ENCODE data around the gene MAPKAP1. TPM values are rescaled to one million over a fixed set of nuclear protein-coding genes. Genes with fewer than 3 reads are reported as not detected.

MAPKAP1 gene
- total RNA-seq, 1 donor from 2014 or later = 74.6 TPM

- no peaks in the 10 kb centered on the region for H3K36me3 Mint-ChIP-seq (ENCODE audit: insufficient read depth)
- H3K4me3 Mint-ChIP-seq (ENCODE audit: low read depth) = no peak overlapping the region
- no peaks in the 10 kb centered on the region for H3K4me1 Mint-ChIP-seq (ENCODE audit: low read depth)
- peaks cover 3% of the 10 kb centered on the region for H3K27me3 Mint-ChIP-seq
- no peak overlapping the region for H3K27ac Mint-ChIP-seq
- TF ChIP-seq CTCF (IDR thresholded peaks at IDR 0.05; ENCODE audit: unreplicated experiment) = no peak
- DNase-seq (ENCODE audit: low spot score, unreplicated experiment) = no peak
- H3K9me3 Mint-ChIP-seq (ENCODE audit: low read depth) = no peaks in the 10 kb centered on the region
Observed at GRCh38 chr9:125422853-125423252, 284.2 kb downstream of the MAPKAP1 start.

GRCh38 chr9:125421591-125422181 lies 285.3 kb downstream of the MAPKAP1 start:
- Mint-ChIP-seq H3K27me3 (peaks cover 3% of the 10 kb centered on the region), H3K27ac (no peak overlapping the region), H3K4me3 (ENCODE audit: low read depth) (no peak overlapping the region), H3K9me3 (ENCODE audit: low read depth) (no peaks in the 10 kb centered on the region), H3K36me3 (ENCODE audit: insufficient read depth) (no peaks in the 10 kb centered on the region), H3K4me1 (ENCODE audit: low read depth) (no peaks in the 10 kb centered on the region)
- no peak for DNase-seq (ENCODE audit: low spot score, unreplicated experiment)
- no peak for TF ChIP-seq CTCF (IDR thresholded peaks at IDR 0.05; ENCODE audit: unreplicated experiment)

GRCh38 chr9:125421166-125421565 lies 285.8 kb downstream of the MAPKAP1 start:
- Mint-ChIP-seq H3K27ac (no peak overlapping the region), H3K9me3 (ENCODE audit: low read depth) (no peaks in the 10 kb centered on the region), H3K36me3 (ENCODE audit: insufficient read depth) (no peaks in the 10 kb centered on the region), H3K4me3 (ENCODE audit: low read depth) (no peak overlapping the region), H3K4me1 (ENCODE audit: low read depth) (no peaks in the 10 kb centered on the region), H3K27me3 (peaks cover 3% of the 10 kb centered on the region)
- no peak for TF ChIP-seq CTCF (IDR thresholded peaks at IDR 0.05; ENCODE audit: unreplicated experiment)
- DNase-seq (ENCODE audit: low spot score, unreplicated experiment) = no peak

GRCh38 chr9:125418404-125418803 lies 288.6 kb downstream of the MAPKAP1 start:
- Mint-ChIP-seq H3K4me1 (ENCODE audit: low read depth) (no peaks in the 10 kb centered on the region), H3K27me3 (peaks cover 3% of the 10 kb centered on the region), H3K4me3 (ENCODE audit: low read depth) (no peak overlapping the region), H3K36me3 (ENCODE audit: insufficient read depth) (no peaks in the 10 kb centered on the region), H3K27ac (no peak overlapping the region), H3K9me3 (ENCODE audit: low read depth) (no peaks in the 10 kb centered on the region)
- DNase-seq (ENCODE audit: low spot score, unreplicated experiment) = no peak
- no peak for TF ChIP-seq CTCF (IDR thresholded peaks at IDR 0.05; ENCODE audit: unreplicated experiment)

- no peak overlapping the region for H3K4me3 Mint-ChIP-seq (ENCODE audit: low read depth)
- peaks cover 7% of the 10 kb centered on the region for H3K27me3 Mint-ChIP-seq
- H3K36me3 Mint-ChIP-seq (ENCODE audit: insufficient read depth) = no peaks in the 10 kb centered on the region
- H3K27ac Mint-ChIP-seq = no peak overlapping the region
- no peak for TF ChIP-seq CTCF (IDR thresholded peaks at IDR 0.05; ENCODE audit: unreplicated experiment)
- H3K4me1 Mint-ChIP-seq (ENCODE audit: low read depth) = no peaks in the 10 kb centered on the region
- DNase-seq (ENCODE audit: low spot score, unreplicated experiment) = no peak
- H3K9me3 Mint-ChIP-seq (ENCODE audit: low read depth) = no peaks in the 10 kb centered on the region
Observed at GRCh38 chr9:125416517-125416916, 290.5 kb downstream of the MAPKAP1 start.

Data from progenitor cell of endocrine pancreas (in vitro differentiated cells).